Measurements from ENCODE around the gene CACNA1C.
A peak's percentile ranks its signal among the peaks of the same experiment; 100 is the strongest.

CACNA1C gene

GRCh38 chr12:2364631-2365051, 311.9 kb downstream of the CACNA1C start:
- DNase-seq (ENCODE audit: low read depth in 2 of 2), result no peak

DNA sequence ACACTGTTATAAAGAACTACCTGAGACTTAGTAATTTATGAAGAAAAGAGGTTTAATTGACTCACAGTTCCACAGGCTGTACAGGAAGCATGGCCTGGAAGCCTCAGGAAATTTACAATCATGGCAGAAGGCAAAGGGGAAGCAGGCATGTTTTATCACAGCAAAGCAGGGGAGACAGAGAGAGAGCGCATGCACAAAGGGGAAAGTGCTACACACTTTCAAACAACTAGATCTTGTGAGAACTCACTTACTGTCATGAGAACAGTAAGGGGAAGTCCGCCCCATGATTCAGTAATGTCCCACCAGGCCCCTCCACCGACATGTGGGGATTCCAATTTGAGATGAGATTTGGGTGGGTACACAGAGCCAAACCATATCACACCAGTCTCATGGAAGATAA, 313.9 kb downstream of the CACNA1C start:
- DNase-seq (ENCODE audit: low read depth in 2 of 2), result no peak

GRCh38 chr12:2372178-2372577, 319.4 kb downstream of the CACNA1C start:
- DNase-seq (ENCODE audit: low read depth in 2 of 2), result no peak

GRCh38 chr12:2372735-2373134, 319.9 kb downstream of the CACNA1C start:
- DNase-seq (ENCODE audit: low read depth in 2 of 2), result no peak

GRCh38 chr12:2373307-2373706, 320.5 kb downstream of the CACNA1C start:
- DNase-seq (ENCODE audit: low read depth in 2 of 2), result no peak

- DNase-seq (ENCODE audit: low read depth in 2 of 2), result peak in 1 of 2 experiments; percentile 31
Measured at GRCh38 chr12:2374092-2374906, 321.5 kb downstream of the CACNA1C start.

- no peak for DNase-seq (ENCODE audit: low read depth in 2 of 2)
Measured at GRCh38 chr12:2375871-2376270, 323.1 kb downstream of the CACNA1C start.

DNA sequence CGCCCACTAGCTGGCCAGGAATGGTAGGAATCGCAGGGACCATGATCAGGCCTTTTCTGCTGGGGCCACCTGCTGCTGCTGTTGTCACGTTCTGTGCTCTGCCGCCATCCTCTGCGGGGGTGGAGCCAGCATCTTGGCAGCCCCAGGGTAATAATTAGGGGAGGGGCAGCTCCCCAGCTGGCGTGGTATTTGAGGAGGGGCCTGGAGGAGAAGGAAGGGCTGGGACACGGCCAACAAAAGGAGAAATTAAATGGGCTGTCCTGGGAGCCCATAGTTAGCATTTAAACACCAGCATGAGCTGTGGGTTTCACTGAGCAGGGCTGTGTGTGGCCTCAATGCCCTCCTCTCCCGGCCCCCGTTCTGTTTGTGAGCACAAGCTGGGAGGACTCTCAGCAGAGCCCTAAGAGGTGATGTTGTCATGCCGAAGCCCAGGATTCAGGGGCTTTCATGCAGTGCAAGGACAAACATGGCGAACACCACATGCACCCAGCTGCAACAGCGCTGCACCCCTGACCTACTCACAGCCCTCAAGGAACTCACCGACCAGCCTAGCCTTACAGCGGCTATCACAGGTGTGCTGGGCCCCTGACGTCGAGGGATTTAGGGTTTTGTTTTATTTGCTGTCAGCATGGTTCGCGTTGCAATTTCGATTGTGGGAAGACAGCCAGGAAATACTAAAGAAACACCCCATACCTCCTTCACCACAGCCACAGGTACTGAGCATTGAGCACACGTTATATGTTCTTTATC, 324.3 kb downstream of the CACNA1C start:
- no peak for DNase-seq (ENCODE audit: low read depth in 2 of 2)

GRCh38 chr12:2378835-2379330, 326.1 kb downstream of the CACNA1C start:
- DNase-seq (ENCODE audit: low read depth in 2 of 2), result no peak

DNA sequence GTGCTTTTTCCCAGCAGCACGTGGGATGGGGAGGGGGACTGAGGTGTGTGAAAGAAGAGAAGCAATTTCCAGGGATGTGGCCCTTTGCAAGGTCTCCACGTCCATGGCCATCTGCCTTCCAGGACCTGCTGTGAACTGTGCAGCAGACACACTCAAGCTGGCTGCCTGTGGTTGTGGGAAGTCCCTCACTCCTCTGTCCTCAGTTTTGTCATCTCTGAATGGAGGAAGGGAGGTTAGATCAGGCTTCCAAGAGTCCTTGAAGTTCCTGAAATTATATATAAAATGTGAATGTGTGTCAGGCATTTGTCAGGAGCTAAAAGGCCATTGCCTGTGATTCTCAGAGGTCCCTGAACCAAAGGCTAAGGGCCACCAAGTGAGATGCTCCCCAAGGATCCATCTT, 328.2 kb downstream of the CACNA1C start:
- DNase-seq (ENCODE audit: low read depth in 2 of 2), result no peak

GRCh38 chr12:2382370-2383155, 329.8 kb downstream of the CACNA1C start:
- no peak for DNase-seq (ENCODE audit: low read depth in 2 of 2)

DNA sequence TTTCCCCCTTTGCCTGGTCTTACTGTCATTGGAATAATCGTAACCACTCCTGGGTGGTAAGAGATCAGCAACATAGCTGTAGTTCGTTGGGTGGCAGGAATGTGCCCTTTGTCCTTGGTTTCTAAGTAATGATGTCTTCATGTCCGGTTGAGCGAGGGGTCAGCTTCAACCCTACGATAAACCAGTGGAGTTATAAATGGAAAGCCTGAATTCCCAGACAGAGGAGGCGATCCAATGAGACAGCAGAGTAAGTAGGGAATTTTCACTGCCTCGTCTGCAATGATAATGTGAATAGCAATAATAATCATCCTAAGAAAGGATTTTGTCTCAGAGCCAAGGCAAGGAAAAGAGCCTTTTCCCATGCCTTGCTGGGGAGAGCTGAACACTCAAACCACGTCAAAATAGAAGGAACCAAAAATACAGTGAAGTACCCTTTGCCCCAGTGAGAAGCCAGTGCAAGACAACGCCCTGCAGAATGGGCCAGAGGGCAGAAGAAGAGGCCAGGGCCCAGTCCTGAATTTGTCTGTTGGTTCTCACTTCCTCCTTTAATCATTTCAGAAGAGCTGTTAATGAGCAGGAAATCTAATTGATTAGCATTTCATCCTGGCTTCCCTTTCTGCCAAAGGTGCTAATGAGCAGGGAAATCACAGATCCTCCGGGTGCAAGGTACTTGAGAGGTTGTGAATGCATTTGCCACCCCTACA, 330.7 kb downstream of the CACNA1C start:
- no peak for DNase-seq (ENCODE audit: low read depth in 2 of 2)

- DNase-seq (ENCODE audit: low read depth in 2 of 2), result no peak
Measured at GRCh38 chr12:2384029-2384386, 331.2 kb downstream of the CACNA1C start.

DNA sequence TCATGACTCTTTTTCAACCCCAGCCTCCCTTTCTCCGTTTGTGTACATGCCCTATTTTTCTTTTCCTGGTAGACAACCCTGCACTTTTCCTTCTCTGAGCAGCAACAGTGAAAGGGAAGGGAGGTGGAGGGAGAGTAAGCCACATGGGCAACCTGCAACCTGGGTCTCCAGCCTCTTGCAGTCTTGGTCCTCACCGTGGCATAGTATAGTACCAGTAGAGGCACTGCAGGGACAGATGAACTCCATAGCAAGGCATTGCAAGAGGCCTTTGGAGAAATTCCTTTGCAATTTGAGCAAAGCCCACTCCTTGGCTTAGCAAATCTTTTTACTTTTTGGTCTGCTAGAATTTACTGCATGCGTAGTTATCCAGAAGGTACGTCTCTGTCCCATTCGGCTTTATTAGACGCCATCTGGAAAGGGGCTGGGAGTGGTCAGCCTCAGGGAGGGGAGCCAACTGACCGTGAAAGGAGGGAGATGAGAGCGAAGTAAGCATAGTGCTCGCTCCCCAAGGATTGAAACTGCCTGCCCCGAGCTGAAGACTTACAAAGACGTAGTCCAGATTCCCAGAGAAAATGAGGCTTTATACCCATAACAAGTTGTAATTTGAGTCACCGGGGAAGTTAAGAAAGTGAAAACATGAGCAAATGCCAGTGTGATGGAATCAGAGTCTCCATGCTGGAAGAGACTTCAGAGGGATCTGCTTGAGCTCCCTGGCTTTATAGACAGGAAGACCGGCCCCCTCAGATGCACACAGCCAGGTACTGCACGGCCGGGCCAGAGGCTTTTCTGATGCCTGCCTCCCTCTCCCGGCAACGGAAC, 332.0 kb downstream of the CACNA1C start:
- DNase-seq (ENCODE audit: low read depth in 2 of 2), result peak; percentile 52 to 53

DNA sequence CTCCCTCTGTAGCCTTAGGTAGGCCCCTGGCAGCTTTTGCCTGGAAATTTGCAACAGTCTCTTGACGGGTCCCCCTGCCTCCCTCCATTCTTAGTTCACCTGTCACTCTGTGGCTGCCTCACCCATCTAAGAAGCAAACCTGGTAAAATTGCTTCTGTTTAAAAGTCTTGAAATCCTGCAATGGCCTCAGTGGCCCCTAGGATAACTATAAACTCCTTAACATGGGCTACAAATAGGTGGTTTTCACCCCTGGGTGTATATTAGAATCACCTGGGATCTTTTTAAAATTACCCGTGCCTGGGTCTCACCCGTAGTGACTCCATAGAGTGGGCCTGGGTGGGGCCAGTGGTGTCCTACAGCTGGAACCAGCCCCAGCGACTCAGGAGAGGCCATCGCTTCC, 332.7 kb downstream of the CACNA1C start:
- no peak for DNase-seq (ENCODE audit: low read depth in 2 of 2)

DNA sequence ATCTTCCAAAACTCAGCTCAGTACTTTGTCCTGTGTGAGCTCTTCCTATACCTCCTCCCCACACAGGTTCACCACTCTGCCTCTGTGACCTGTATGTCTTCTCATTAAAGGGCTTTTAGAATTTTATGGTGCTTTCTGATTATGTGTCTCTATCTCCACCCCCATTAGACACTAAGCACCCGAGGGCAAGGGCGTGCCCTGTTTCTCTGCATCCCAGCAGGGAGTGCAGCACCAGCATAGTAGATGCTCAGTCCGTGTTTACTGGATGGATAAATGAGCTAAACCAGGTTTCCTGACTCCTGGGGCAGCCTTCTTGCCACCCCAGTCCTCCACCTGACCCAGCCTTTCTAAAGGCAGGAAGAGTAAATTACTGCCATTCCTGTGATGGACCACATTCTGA, 333.8 kb downstream of the CACNA1C start:
- DNase-seq (ENCODE audit: low read depth in 2 of 2), result no peak

DNA sequence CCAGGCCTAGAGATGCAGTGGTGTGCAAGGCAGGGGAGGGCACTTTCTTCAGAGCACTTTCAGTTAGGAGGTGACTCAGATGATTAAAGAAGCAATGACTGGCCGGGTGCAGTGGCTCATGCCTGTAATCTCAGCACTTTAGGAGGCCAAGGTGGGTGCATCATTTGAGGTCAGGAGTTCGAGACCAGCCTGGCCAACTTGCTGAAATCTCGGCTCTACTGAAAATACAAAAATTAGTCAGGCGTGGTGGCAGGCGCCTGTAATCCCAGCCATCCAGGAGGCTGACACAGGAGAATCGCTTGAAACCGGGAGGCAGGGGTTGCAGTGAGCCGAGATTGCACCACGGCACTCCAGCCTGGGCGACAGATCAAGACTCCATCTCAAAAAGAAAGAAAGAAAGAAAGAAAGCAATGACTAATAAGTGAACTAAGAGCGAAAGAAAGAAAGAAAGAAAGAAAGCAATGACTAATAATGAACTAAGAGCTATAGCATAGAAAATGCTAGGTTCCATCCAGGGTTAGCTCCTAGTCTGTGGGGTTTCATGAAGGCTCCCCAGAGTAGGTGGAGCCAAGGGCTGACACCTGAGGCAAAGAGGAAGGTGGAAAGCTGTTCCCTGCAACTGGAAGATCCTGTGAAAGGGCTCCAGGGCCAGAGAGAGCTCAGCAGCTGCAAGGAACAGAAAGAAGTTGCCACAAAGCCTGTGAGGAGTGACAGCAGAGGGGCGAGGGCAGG, 334.5 kb downstream of the CACNA1C start:
- DNase-seq (ENCODE audit: low read depth in 2 of 2), result no peak

GRCh38 chr12:2389079-2389790, 336.4 kb downstream of the CACNA1C start:
- DNase-seq (ENCODE audit: low read depth in 2 of 2), result no peak

GRCh38 chr12:2390133-2390532, 337.3 kb downstream of the CACNA1C start:
- DNase-seq (ENCODE audit: low read depth in 2 of 2), result no peak
